ENCODE measurements around the gene LILRB2. TPM values are rescaled to one million over a fixed set of nuclear protein-coding genes. Genes with fewer than 3 reads are reported as not detected.
"Not testable (repeated sequence)": the region's sequence is repeated elsewhere in the genome, so short reads cannot be mapped to it uniquely, and the experiment has no call there.

The LILRB2 gene
- total RNA-seq = not detected

- DNase-seq (ENCODE audit: low spot score in 2 of 2) (no peak), FAIRE-seq (no peak)
These were observed at the start of gene LILRB2 for GRCh38 chr19:54281007-54281728. LILRB2 (minus strand) TSS chr19:54281110; CDS start chr19:54280496, 614 bp downstream.

DNA sequence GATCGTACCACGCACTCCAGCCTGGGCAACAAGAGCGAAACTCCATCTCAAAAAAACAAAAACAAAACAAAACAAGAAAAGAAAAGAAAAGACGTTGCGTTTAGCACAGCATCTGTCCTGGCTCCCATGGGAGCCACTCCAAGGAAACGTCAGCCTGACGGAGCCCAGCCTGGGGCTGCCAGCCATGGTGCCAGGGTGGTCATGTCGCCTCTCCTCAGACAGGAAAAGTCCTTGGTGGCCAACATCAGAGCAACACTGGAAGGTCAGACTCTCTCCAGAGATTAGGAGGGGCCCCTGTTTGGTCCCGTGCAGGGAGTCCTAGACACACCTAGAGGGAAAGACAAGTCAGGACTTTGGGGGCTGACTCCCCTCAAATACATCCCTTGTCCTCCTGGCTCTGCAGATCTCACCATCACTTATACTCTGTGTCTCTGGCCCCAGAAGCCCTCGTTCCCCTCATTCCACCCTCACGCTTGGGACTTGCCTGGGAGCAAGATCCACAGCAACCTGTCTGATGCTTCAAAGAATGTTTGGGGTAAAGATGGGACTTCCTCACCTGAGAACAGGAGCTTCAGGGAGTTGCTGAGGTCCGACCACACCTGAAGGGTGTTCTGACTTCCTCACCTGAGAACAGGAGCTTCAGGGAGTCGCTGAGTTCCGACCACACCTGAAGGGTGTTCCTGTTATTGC is 48.7 kb upstream of the LILRB2 start:
- DNase-seq (ENCODE audit: low spot score in 2 of 2) (no peak), FAIRE-seq (no peak)

GRCh38 chr19:54328781-54329180 is 47.9 kb upstream of the LILRB2 start:
- not testable (repeated sequence) for DNase-seq (ENCODE audit: low spot score in 2 of 2); FAIRE-seq

DNA sequence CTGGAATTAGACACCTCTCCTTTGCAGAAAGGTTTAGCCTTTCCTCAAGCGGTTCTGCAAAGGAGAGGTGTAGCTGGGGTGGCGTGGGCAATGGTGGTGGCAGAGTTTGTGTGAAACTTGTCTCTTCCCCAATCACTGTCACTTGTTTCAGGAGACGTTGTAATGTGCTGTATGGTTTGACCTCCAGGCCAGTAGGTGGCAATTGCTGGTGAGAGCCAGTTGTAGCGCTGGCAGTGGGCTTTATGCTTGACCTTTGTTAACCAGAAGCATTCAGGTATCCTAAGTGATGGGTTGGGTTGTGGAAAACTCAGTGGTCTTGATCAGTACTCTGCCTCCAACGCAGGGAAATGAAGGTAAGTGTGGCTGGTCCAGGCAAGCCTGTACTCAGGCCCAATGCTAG is 44.7 kb upstream of the LILRB2 start:
- FAIRE-seq (no peak), DNase-seq (ENCODE audit: low spot score in 2 of 2) (no peak)

DNA sequence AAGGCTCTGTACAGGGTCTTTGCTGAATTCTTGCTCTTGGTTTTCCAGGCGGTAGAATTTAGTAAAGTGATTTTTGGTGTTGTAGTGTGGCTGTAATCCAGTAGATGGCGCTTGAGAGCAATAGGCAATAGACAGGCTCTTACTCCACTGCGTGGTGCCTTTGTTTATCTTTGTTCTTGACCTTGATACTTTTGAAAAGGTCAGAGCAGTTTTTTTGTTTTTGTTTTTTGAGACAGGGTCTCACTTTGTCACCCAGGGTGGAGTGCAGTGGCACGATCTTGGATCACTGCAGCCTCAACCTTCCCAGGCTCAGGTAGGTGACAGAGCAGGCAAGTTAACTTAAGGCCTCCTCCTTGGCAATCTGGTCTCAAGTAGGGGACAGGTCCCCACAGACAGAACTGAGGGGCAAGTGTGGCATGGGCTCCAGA is 44.3 kb upstream of the LILRB2 start:
- DNase-seq (ENCODE audit: low spot score in 2 of 2) (peak in 1 of 2 donors; percentile 51), FAIRE-seq (no peak)

- no peak for FAIRE-seq
These were observed 43.2 kb upstream of the LILRB2 start for GRCh38 chr19:54324071-54324470.

GRCh38 chr19:54322934-54323333 is 42.0 kb upstream of the LILRB2 start:
- FAIRE-seq; DNase-seq (ENCODE audit: low spot score in 2 of 2): not testable (repeated sequence)

More at GRCh38 chr19:54324071-54324470, 43.2 kb upstream of the LILRB2 start:
- DNase-seq (ENCODE audit: low spot score in 2 of 2) = no peak

DNA sequence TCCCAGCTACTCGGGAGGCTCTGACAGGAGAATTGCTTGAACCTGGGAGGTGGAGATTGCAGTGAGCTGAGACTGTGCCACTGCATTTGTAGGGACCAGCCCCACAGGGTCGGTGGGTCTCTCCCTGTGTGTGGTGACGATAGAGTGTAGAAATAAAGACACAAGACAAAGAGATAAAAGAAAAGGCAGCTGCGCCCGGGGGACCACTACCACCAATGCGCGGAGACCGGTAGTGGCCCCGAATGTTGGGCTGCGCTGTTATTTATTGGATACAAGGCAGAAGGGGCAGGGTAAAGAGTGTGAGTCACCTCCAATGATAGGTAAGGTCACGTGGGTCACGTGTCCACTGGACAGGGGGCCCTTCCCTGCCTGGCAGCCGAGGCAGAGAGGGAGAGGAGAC is 41.4 kb upstream of the LILRB2 start:
- FAIRE-seq; DNase-seq (ENCODE audit: low spot score in 2 of 2): not testable (repeated sequence)

DNA sequence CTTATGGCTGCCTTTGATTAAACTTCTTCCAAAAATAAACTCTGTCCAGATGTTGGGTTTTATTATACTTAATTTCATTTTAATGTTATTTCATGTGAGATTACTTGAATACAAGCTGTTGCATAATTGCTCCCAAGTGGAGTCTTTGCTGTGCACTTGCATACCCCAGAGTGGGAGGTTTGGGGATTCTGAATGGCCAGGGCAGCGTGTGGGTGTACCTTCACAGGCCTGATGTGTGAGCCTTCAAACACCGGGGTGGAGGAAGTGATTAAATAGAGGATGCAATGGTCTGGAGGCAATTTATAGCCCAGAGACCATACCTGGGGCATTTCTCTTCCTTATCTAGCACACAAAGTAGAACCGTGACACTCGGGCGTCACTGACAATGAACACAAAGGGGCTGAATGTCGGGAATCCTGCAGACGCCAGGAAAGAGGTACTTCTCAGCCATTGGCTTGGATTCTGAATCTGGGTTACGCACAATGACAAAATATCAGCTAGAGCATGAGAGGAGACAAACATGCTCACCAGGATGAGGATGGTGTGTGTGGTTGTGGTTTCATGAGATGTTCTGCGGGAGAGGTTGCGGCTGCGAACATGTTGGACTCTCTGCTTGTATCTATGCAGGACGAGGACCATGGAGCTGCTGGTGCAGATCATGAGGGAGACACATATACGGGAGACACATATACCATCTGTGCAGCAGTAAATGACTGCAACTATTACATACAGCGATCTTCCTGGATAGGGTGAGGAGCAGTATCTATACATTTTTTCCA is 39.2 kb upstream of the LILRB2 start:
- FAIRE-seq (no peak), DNase-seq (ENCODE audit: low spot score in 2 of 2) (no peak)

DNA sequence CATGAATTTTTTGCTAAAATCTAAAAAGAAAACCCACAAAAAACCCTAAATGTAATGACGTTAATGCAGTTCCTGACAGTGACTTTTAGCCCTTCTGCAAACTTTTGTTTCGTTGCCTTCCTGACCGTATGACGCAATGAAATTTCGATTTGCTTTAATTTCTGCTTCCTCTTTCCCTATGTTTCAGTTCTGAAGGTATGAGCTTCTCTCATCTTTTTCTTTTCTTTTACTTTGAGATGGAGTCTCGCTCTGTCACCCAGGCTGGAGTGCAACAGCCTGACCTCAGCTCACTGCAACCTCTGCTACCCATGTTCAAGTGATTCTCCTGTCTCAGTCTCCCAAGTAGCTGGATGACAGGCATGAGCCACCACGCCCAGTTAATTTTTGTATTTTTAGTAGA is 38.1 kb upstream of the LILRB2 start:
- FAIRE-seq = no peak

GRCh38 chr19:54317965-54318240 is 37.0 kb upstream of the LILRB2 start:
- DNase-seq (ENCODE audit: low spot score in 2 of 2) = no peak
- no peak for FAIRE-seq

More for the DNA sequence above, 38.1 kb upstream of the LILRB2 start:
- DNase-seq (ENCODE audit: low spot score in 2 of 2) = no peak

DNA sequence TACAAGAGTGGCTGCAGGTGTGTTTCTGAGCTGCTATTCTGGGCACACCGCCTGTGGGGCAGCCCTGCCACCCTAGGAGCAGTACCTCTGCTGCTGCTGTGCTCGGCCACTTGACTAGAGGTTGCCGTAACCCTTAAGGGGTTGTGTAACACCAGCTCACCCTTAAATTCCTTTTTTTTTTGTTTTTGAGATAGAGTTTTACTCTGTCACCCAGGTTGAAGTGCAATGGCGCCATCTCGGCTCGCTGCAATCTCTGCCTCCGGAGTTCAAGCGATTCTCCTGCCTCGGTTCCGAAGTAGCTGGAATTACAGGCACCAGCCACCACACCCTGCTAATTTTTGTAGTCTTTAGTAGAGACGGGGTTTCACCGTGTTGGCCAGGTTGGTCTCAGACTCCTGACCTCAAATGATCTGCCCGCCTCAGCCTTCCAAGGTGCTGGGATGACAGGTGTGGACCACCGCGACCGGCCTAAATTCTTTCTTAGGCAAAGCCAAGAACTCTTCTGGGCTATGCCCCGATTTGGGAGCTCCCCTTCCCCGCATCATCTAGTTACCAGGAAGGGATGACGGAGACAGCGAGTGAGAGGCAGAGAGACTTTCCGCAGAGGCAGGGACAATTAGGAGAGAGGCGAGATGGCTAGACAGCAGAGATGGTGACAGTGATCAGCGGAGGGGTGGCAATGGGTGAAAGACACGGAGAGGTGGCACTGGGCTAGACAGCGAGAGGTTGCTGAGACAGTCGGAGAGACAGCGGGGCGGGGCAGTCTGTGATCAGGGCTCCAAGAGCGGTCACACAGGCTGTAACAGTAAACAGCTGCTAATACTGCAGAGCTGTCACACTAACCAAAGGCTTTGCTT is 36.4 kb upstream of the LILRB2 start:
- FAIRE-seq = no peak
- DNase-seq (ENCODE audit: low spot score in 2 of 2) = no peak

DNA sequence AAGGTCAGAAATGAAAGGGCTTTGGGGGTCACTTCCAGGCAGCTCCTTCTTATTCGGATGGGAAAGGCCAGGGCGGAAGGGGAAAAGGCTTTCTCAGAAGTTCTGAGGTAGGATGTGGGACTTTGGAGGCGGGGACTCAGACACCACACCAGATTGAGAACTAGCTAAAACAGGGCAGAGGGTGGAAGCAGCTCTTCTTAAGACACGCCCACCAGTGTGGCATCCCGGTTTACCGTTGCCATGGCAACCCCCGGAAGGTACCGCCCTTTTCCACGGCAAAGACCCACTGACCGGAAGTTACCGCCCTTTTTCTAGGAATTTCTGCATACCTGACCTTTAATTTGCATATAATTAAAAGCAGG is 35.8 kb upstream of the LILRB2 start:
- FAIRE-seq (no peak), DNase-seq (ENCODE audit: low spot score in 2 of 2) (no peak)

GRCh38 chr19:54315956-54316355 is 35.0 kb upstream of the LILRB2 start:
- FAIRE-seq = no peak
- DNase-seq (ENCODE audit: low spot score in 2 of 2) = no peak

DNA sequence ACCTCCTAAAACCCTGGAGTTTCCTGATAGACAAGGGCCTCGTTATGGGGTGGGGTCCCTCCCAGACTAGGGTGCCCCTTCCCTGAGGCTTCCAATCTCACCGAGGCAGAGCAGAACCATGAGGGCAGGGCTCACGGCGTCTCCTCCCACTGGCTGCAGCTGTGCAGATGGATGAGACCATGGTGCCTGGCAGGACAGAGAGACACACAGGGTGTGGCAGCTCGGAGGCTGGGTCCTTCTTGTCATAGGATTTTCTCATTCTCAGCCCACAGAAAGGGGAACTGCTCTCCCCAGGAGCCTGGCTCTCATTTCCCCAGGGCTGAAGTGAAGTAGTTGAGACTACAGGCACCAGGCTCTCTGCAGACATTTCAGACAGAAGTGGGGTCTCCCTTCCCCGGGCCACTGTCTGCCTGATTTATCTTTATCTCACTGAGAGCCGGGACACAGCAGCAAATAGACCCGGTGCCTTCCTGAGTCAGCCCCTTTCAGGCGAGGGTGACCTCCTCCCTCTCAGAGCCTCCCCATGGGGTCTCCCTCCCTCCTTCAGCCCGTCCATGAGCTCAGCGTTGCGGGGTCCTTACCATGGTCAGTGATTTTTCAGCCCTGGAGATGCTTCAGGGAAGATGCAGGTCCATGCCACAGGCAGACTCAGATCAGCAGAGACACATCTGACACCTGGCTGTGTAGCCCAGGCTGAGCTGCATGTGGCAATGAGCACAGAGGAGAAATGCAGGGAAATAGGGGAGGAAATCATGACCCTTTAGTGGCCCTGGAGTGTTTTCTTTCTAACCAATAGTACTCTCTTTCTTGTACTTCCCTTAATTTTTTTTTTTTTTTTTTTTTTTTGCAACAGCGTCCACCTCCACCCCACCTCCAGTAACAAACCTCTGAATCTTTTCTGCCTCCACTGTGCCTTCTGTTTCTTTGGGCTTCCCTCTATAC is 31.8 kb upstream of the LILRB2 start, which contains the start of gene LILRA5:
Gene LILRA5, minus strand, starts transcription at position 731 of the 942 bp plus-strand sequence. Its CDS starts 147 bp downstream, at position 584.
- FAIRE-seq = no peak
- DNase-seq (ENCODE audit: low spot score in 2 of 2) = no peak

- DNase-seq (ENCODE audit: low spot score in 2 of 2) (no peak), FAIRE-seq (no peak)
These were observed 31.1 kb upstream of the LILRB2 start for GRCh38 chr19:54312011-54312410.

GRCh38 chr19:54311486-54311885 is 30.6 kb upstream of the LILRB2 start:
- no peak for DNase-seq (ENCODE audit: low spot score in 2 of 2)
- FAIRE-seq = no peak

DNA sequence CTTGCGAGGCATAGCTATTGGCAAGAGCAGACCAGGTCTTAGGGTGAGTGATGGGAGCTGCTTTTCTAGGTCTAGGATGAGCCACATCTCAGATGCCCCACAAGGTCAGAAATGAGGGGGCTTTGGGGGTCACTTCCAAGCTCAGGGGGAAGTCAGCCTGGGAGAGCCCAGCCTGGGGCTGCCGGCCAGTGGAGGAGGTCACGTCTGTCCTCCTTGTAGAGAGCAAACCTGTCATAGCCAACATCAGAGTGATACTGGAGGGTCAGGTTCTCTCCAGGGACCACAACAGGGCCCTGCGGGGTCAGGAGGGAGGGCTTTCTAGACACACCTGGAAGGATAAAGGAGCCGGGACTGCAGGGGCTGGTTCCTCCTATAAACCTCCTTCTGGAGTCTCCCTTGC is 29.6 kb upstream of the LILRB2 start:
- DNase-seq (ENCODE audit: low spot score in 2 of 2) (no peak), FAIRE-seq (no peak)

- no peak for DNase-seq (ENCODE audit: low spot score in 2 of 2)
- no peak for FAIRE-seq
These were observed 28.9 kb upstream of the LILRB2 start for GRCh38 chr19:54309811-54310210.
